Endothelial cell of umbilical vein (primary cell): ENCODE results near the gene C1orf146. TPM values are rescaled to one million over a fixed set of nuclear protein-coding genes. Genes with fewer than 3 reads are reported as not detected.

Experiments used
- BruUV-seq: library from RNA; stranded (reverse); fragments of 400-500 nt; replicated peaks from 2 replicates; lab custom pipeline; 2021; lab: Mats Ljungman, UMichigan
- CTCF ChIA-PET: fragments of 300-600, 350-600 bp; sonication (Branson Sonifier 250); formaldehyde crosslinking; loops from one replicate; lab custom pipeline; 2021; ENCODE audit warnings: antibody characterized with exemption, inconsistent platforms; lab: Charles Lee
- POLR2A ChIA-PET: fragments of 300-600, 350-600 bp; sonication (Branson Sonifier 250); formaldehyde crosslinking; loops from one replicate; lab custom pipeline; 2021; ENCODE audit warnings: antibody characterized with exemption, inconsistent platforms; lab: Charles Lee
- DNase-seq: peaks from one replicate; pipeline ENCODE4 v3.0.0-alpha.2; 2011; ENCODE audit warnings: low read depth, low spot score
- FAIRE-seq: peaks from 2 replicates; lab custom pipeline; 2011; peaks lifted over from hg19 to GRCh38; lab: Jason Lieb, UNC
- H2AFZ ChIP-seq: 2 replicates; pipeline ENCODE4 v1.6.0; 2012; ENCODE audit warnings: low read depth, low read length, control low read depth, inconsistent platforms
- H3K27ac ChIP-seq: 2 replicates; pipeline ENCODE4 v1.5.1; 2011; ENCODE audit warnings: low read depth, mild to moderate bottlenecking, control low read depth, low read length, moderate library complexity; ENCODE audit not compliant: insufficient read depth
- H3K27me3 ChIP-seq, 2 experiments: 2 replicates each; pipeline versions ENCODE4 v1.6.0 to v1.6.1; 2011; ENCODE audit warnings: low read length in 2 of 2, mixed read lengths in 1 of 2; ENCODE audit not compliant: control insufficient read depth in 2 of 2, insufficient read depth in 2 of 2
- H3K36me3 ChIP-seq, 2 experiments: 2 replicates in 1 of 2; 3 replicates in 1 of 2; pipeline ENCODE4 v1.5.1; 2011; ENCODE audit warnings: low read length in 2 of 2, mild to moderate bottlenecking in 1 of 2, moderate library complexity in 1 of 2; ENCODE audit not compliant: control insufficient read depth in 2 of 2, insufficient read depth in 2 of 2; ENCODE audit errors: extremely low read depth in 1 of 2
- H3K4me1 ChIP-seq: 3 replicates; pipeline ENCODE4 v1.5.1; 2011; ENCODE audit warnings: mild to moderate bottlenecking, low read length; ENCODE audit not compliant: control insufficient read depth, insufficient read depth; ENCODE audit errors: extremely low read depth
- H3K4me2 ChIP-seq: 2 replicates; pipeline ENCODE4 v1.6.1; 2011; ENCODE audit warnings: low read length, control low read depth, mixed read lengths; ENCODE audit not compliant: insufficient read depth
- H3K4me3 ChIP-seq, 3 experiments: fragments of 200-600 bp in 1 of 3; sonication (generic), shearing (Covaris generic) in 1 of 3; replicated peaks in 1 of 3; 2 replicates each; pipeline ENCODE4 v1.5.1; 2011 to 2016; ENCODE audit warnings: control low read depth in 3 of 3, low read length in 3 of 3, mild to moderate bottlenecking in 2 of 3, inconsistent platforms in 1 of 3, low read depth in 1 of 3, moderate library complexity in 1 of 3; ENCODE audit not compliant: insufficient read depth in 1 of 3
- H3K79me2 ChIP-seq: 2 replicates; pipeline ENCODE4 v1.6.0; 2012; ENCODE audit warnings: low read length, inconsistent platforms; ENCODE audit not compliant: control insufficient read depth, insufficient read depth
- H3K9ac ChIP-seq: replicated peaks from 2 replicates; pipeline ENCODE3; 2011; ENCODE audit warnings: low read length, control low read depth; ENCODE audit not compliant: insufficient read depth; ENCODE audit errors: extremely low read depth
- H3K9me1 ChIP-seq: replicated peaks from 3 replicates; pipeline ENCODE4 v1.6.0; 2011; ENCODE audit warnings: mild to moderate bottlenecking, low read length; ENCODE audit not compliant: control insufficient read depth, insufficient read depth; ENCODE audit errors: extremely low read depth
- H3K9me3 ChIP-seq: replicated peaks from 2 replicates; pipeline ENCODE4 v1.5.1; 2012; ENCODE audit warnings: low read length, inconsistent platforms; ENCODE audit not compliant: control insufficient read depth, insufficient read depth
- H4K20me1 ChIP-seq: replicated peaks from 2 replicates; pipeline ENCODE3; 2011; ENCODE audit warnings: mild to moderate bottlenecking, low read length; ENCODE audit not compliant: control insufficient read depth, insufficient read depth; ENCODE audit errors: extremely low read depth
- CTCF ChIP-seq, 2 donors: IDR thresholded peaks; 1 replicate in 1 of 2; 2 replicates in 1 of 2; pipeline ENCODE4 v1.5.1; 2011; ENCODE audit warnings: low read length in 2 of 2, mild to moderate bottlenecking in 2 of 2, moderate library complexity in 2 of 2, control low read depth in 1 of 2, inconsistent platforms in 1 of 2, low read depth in 1 of 2; ENCODE audit not compliant: insufficient read depth in 1 of 2; ENCODE audit errors: extremely low read depth in 1 of 2
- EZH2 ChIP-seq: IDR thresholded peaks from 2 replicates; pipeline ENCODE4 v1.6.1; 2012; ENCODE audit warnings: borderline replicate concordance, low read depth, mild to moderate bottlenecking, moderate library complexity, low read length, inconsistent platforms; ENCODE audit not compliant: severe bottlenecking
- FOS ChIP-seq: IDR thresholded peaks from 2 replicates; pipeline ENCODE4 v1.6.1; 2011; ENCODE audit warnings: mild to moderate bottlenecking, low read length, moderate library complexity, borderline replicate concordance; ENCODE audit not compliant: insufficient read depth
- GATA2 ChIP-seq: IDR thresholded peaks from 2 replicates; pipeline ENCODE4 v1.7.0; 2011; ENCODE audit warnings: low read depth, mild to moderate bottlenecking, moderate library complexity, mixed read lengths, low read length; ENCODE audit not compliant: insufficient read length, insufficient read depth
- JUN ChIP-seq: IDR thresholded peaks from 2 replicates; pipeline ENCODE4 v1.6.1; 2011; ENCODE audit warnings: borderline replicate concordance, low read depth; ENCODE audit not compliant: insufficient read length, insufficient read depth
- MAX ChIP-seq: IDR thresholded peaks from 2 replicates; pipeline ENCODE4 v1.6.1; 2011; ENCODE audit not compliant: insufficient read depth, insufficient read length
- MYC ChIP-seq: IDR thresholded peaks from one replicate; pipeline ENCODE4 v1.6.1; 2011; ENCODE audit warnings: mild to moderate bottlenecking, low read depth, low read length
- POLR2A ChIP-seq: IDR thresholded peaks from 2 replicates; pipeline ENCODE4 v1.6.1; 2012; ENCODE audit warnings: low read depth, mild to moderate bottlenecking, control low read depth, low read length
- POLR2AphosphoS5 ChIP-seq: IDR thresholded peaks from 2 replicates; pipeline ENCODE4 v1.6.1; 2012; ENCODE audit warnings: low read depth, mild to moderate bottlenecking, control low read depth, low read length, moderate library complexity; ENCODE audit not compliant: insufficient read depth
- dilution Hi-C: fragments of 300-500 bp; cut with MboI; formaldehyde crosslinking; loops from one replicate; pipeline ENCODE4 v1.15.0; 2019; ENCODE audit warnings: low sequenced_read_pairs; ENCODE audit not compliant: extremely low pct_ligation_motif_present
- intact Hi-C: fragments of 100-400 bp; cut with micrococcal nuclease; formaldehyde crosslinking; loops from one replicate; pipeline ENCODE4 v1.10.0; 2022
- polyA plus RNA-seq, 4 experiments: library from polyadenylated mRNA; depleted of rRNA in 3 of 4; stranded (reverse) in 3 of 4; unstranded in 1 of 4; fragments of >200 nt; gene quantifications; 2 replicates each; pipeline versions ENCODE4 v1.2.1 to v1.2.3, GENCODE V29; 2011 to 2012; ENCODE audit warnings: missing spikeins in 1 of 4
- total RNA-seq: library from RNA; stranded (reverse); gene quantifications from 2 replicates; pipeline ENCODE4 v1.2.3, GENCODE V29; 2021

C1orf146 gene
- total and polyA plus RNA-seq, 2 donors (not counting 3 experiments of a cell fraction or from before 2014, with no cell fraction given) = not detected

GRCh38 chr1:92192246-92192645 lies 25.5 kb upstream of the C1orf146 start:
- Histone ChIP-seq H3K36me3 (no peaks in the 10 kb centered on the region), H3K9me3 (no peaks in the 10 kb centered on the region), H3K9me1 (no peaks in the 10 kb centered on the region), H2AFZ (no peak overlapping the region), H4K20me1 (no peaks in the 10 kb centered on the region), H3K4me3 (no peak overlapping the region), H3K4me2 (no peak overlapping the region), H3K9ac (no peak overlapping the region), H3K79me2 (no peaks in the 10 kb centered on the region), H3K4me1 (no peaks in the 10 kb centered on the region), H3K27me3 (peaks cover 0 to 3% of the 10 kb centered on the region in 2 experiments), H3K27ac (no peak overlapping the region)
- BruUV-seq = no TSS peak
- POLR2A ChIA-PET = no interaction called here
- CTCF ChIA-PET = no interaction called here
- dilution Hi-C loops (no loop called here), intact Hi-C loops (no loop called here)
- TF ChIP-seq FOS = no peak
- TF ChIP-seq POLR2A = no peak
- no peak for TF ChIP-seq JUN
- TF ChIP-seq EZH2 = no peak
- TF ChIP-seq MAX = no peak
- no peak for TF ChIP-seq MYC
- no peak for TF ChIP-seq CTCF (IDR thresholded peaks at IDR 0.05; ENCODE audit: extremely low read depth in 1 of 2, insufficient read depth in 1 of 2, low read depth in 1 of 2, low read length in 2 of 2)
- no peak for TF ChIP-seq POLR2AphosphoS5
- TF ChIP-seq GATA2 = no peak
- FAIRE-seq = no peak
- DNase-seq = no peak
